Measurements from ENCODE around the gene FKBP4. TPM values are rescaled to one million over a fixed set of nuclear protein-coding genes. Genes with fewer than 3 reads are reported as not detected.

FKBP4 gene
- total RNA-seq, 1 experiment from 2014 or later = 118 TPM

GRCh38 chr12:2765052-2765451, 29.7 kb upstream of the FKBP4 start:
- no peaks in the 10 kb centered on the region for H3K9me3 ChIP-seq
- Mint-ChIP-seq H3K4me1 (ENCODE audit: low read depth, unreplicated experiment) (no peaks in the 10 kb centered on the region), H3K27me3 (ENCODE audit: insufficient read depth, unreplicated experiment) (peaks cover 38% of the 10 kb centered on the region), H3K36me3 (ENCODE audit: insufficient read depth, unreplicated experiment) (no peaks in the 10 kb centered on the region), H3K27ac (ENCODE audit: unreplicated experiment) (no peak overlapping the region), H3K4me3 (ENCODE audit: unreplicated experiment) (no peak overlapping the region), H3K9me3 (ENCODE audit: unreplicated experiment) (peaks cover under 1% of the 10 kb centered on the region)
- H3K4me3 ChIP-seq (ENCODE audit: low read depth, low read length) = no peak overlapping the region
- CTCF ChIA-PET = interaction anchor here (1.0 to 1.2 kb wide), 2 partner anchors 31 to 82 kb away, joined by 3 to 5 read pairs; no protein-coding TSS in a partner anchor
- no TSS peak for BruUV-seq (replicated peaks)
- intact Hi-C loops (cut with micrococcal nuclease; ENCODE audit: unreplicated experiment) = no loop called here
- H3K36me3 ChIP-seq (ENCODE audit: control insufficient read depth, insufficient read depth, low read length) = no peaks in the 10 kb centered on the region
- no peaks in the 10 kb centered on the region for H3K4me1 ChIP-seq
- no peak for DNase-seq
- POLR2A ChIA-PET = no interaction called here
- no peak for TF ChIP-seq CTCF (IDR thresholded peaks at IDR 0.05; ENCODE audit: insufficient read depth in 1 of 2, low read depth in 1 of 2, low read length in 1 of 2, severe bottlenecking in 1 of 2, unreplicated experiment in 1 of 2)
- H3K27me3 ChIP-seq (replicated peaks; ENCODE audit: control insufficient read depth, insufficient read depth, low read length) = no peaks in the 10 kb centered on the region

DNA sequence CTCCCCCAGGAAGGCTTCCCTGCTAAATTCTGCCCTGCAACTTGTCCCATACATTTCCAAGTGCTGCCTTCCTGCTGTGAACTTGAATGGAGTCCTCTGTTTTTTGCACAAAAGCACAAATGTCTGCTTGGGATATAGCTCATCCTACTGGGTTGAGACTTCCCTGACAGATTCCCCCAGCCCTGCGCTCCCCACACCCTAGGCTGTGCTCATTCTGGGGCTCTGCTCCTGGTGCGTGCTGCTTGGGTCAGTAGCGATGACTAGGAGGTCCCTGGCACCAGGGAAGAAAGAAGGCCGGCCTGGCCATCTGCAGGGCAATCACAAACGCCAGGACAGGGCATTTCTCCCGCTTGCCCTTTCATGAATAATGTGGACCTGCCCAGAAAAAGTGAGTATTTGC, 29.2 kb upstream of the FKBP4 start:
- Mint-ChIP-seq H3K36me3 (ENCODE audit: insufficient read depth, unreplicated experiment) (no peaks in the 10 kb centered on the region), H3K4me1 (ENCODE audit: low read depth, unreplicated experiment) (no peaks in the 10 kb centered on the region), H3K4me3 (ENCODE audit: unreplicated experiment) (no peak overlapping the region), H3K27me3 (ENCODE audit: insufficient read depth, unreplicated experiment) (peaks cover 38% of the 10 kb centered on the region), H3K27ac (ENCODE audit: unreplicated experiment) (no peak overlapping the region), H3K9me3 (ENCODE audit: unreplicated experiment) (peaks cover 6% of the 10 kb centered on the region)
- no peak for DNase-seq
- CTCF ChIA-PET = no interaction called here
- POLR2A ChIA-PET = no interaction called here
- BruUV-seq (replicated peaks) = no TSS peak
- intact Hi-C loops (cut with micrococcal nuclease; ENCODE audit: unreplicated experiment) = no loop called here
- Histone ChIP-seq H3K9me3 (no peaks in the 10 kb centered on the region), H3K4me1 (no peaks in the 10 kb centered on the region), H3K36me3 (ENCODE audit: control insufficient read depth, insufficient read depth, low read length) (no peaks in the 10 kb centered on the region), H3K4me3 (ENCODE audit: low read depth, low read length) (no peak overlapping the region), H3K27me3 (replicated peaks; ENCODE audit: control insufficient read depth, insufficient read depth, low read length) (no peaks in the 10 kb centered on the region)
- no peak for TF ChIP-seq CTCF (IDR thresholded peaks at IDR 0.05; ENCODE audit: insufficient read depth in 1 of 2, low read depth in 1 of 2, low read length in 1 of 2, severe bottlenecking in 1 of 2, unreplicated experiment in 1 of 2)

- Mint-ChIP-seq H3K4me1 (ENCODE audit: low read depth, unreplicated experiment) (no peaks in the 10 kb centered on the region), H3K27me3 (ENCODE audit: insufficient read depth, unreplicated experiment) (peaks cover 30% of the 10 kb centered on the region)
- CTCF ChIA-PET = no interaction called here
Observed at GRCh38 chr12:2768224-2768961, 26.4 kb upstream of the FKBP4 start.

More at GRCh38 chr12:2768224-2768961, 26.4 kb upstream of the FKBP4 start:
- H3K36me3 Mint-ChIP-seq (ENCODE audit: insufficient read depth, unreplicated experiment) = no peaks in the 10 kb centered on the region
- BruUV-seq (replicated peaks) = no TSS peak
- Histone ChIP-seq H3K4me3 (ENCODE audit: low read depth, low read length) (no peak overlapping the region), H3K9me3 (no peaks in the 10 kb centered on the region), H3K36me3 (ENCODE audit: control insufficient read depth, insufficient read depth, low read length) (no peaks in the 10 kb centered on the region), H3K4me1 (no peaks in the 10 kb centered on the region), H3K27me3 (replicated peaks; ENCODE audit: control insufficient read depth, insufficient read depth, low read length) (no peaks in the 10 kb centered on the region; the same call in 1 of the 2 replicates)
- no peak overlapping the region for H3K4me3 Mint-ChIP-seq (ENCODE audit: unreplicated experiment)
- no peak overlapping the region for H3K27ac Mint-ChIP-seq (ENCODE audit: unreplicated experiment)
- DNase-seq = no peak
- no peak for TF ChIP-seq CTCF (IDR thresholded peaks at IDR 0.05; ENCODE audit: insufficient read depth in 1 of 2, low read depth in 1 of 2, low read length in 1 of 2, severe bottlenecking in 1 of 2, unreplicated experiment in 1 of 2)
- POLR2A ChIA-PET = no interaction called here
- peaks cover 9% of the 10 kb centered on the region for H3K9me3 Mint-ChIP-seq (ENCODE audit: unreplicated experiment)
- intact Hi-C loops (cut with micrococcal nuclease; ENCODE audit: unreplicated experiment) = no loop called here
